ENCODE data around the gene USP49. TPM values are rescaled to one million over a fixed set of nuclear protein-coding genes. Genes with fewer than 3 reads are reported as not detected.

USP49 gene
- total and polyA plus RNA-seq, 8 donors, result 0.98 to 2.4 (median 1.5) TPM

GRCh38 chr6:41931792-41932191, 36.6 kb upstream of the USP49 start:
- Histone ChIP-seq H3K4me3 (no peak overlapping the region), H3K9me3 (no peaks in the 10 kb centered on the region), H3K27ac (no peak overlapping the region), H3K4me1 (peaks cover 0 to 4% (median 0%) of the 10 kb centered on the region in 3 donors), H3K27me3 (no peaks in the 10 kb centered on the region), H3K36me3 (peaks cover 4 to 52% (median 19%) of the 10 kb centered on the region in 3 donors)
- TF ChIP-seq CTCF (IDR thresholded peaks at IDR 0.05), result no peak
- ATAC-seq, result no peak
- DNase-seq, result no peak
- WGBS, 2 donors, result 66 to 72% methylated on average over 2 of the region's 2 CpGs
- FAIRE-seq, result no peak
- intact Hi-C loops (cut with DNase I), result loop anchor here in 2 of 3 donors (10.0 kb wide), 3 partner anchors 77 to 147 kb away; partner anchors contain the start of genes PRICKLE4 (in 1 of the 2) and TOMM6 (in 1 of the 2)

- TF ChIP-seq CTCF (IDR thresholded peaks at IDR 0.05), result no peak
- Histone ChIP-seq H3K27ac (no peak overlapping the region), H3K27me3 (no peaks in the 10 kb centered on the region), H3K4me1 (no peaks in the 10 kb centered on the region), H3K36me3 (peaks cover 4 to 46% (median 19%) of the 10 kb centered on the region in 3 donors), H3K9me3 (no peaks in the 10 kb centered on the region), H3K4me3 (no peak overlapping the region)
- FAIRE-seq, result no peak
- no peak for DNase-seq
- no peak for ATAC-seq
- intact Hi-C loops (cut with DNase I), result loop anchor here in 2 of 3 donors (10.0 kb wide), 3 partner anchors 75 to 145 kb away; partner anchors contain the start of genes PRICKLE4 (in 1 of the 2) and TOMM6 (in 1 of the 2)
- 84 to 96% methylated on average over 6 of the region's 6 CpGs for WGBS, 2 donors
Measured at GRCh38 chr6:41929924-41930323, 34.7 kb upstream of the USP49 start.

GRCh38 chr6:41927253-41927652, 32.1 kb upstream of the USP49 start:
- Histone ChIP-seq H3K4me3 (no peak overlapping the region), H3K27ac (no peak overlapping the region), H3K36me3 (peaks cover 4 to 22% (median 19%) of the 10 kb centered on the region in 3 donors), H3K27me3 (no peaks in the 10 kb centered on the region), H3K9me3 (no peaks in the 10 kb centered on the region), H3K4me1 (peaks cover 3 to 11% (median 8%) of the 10 kb centered on the region in 3 donors)
- WGBS, 2 donors, result 87 to 92% methylated on average over 6 of the region's 6 CpGs
- intact Hi-C loops (cut with DNase I), result no loop called here
- FAIRE-seq (no peak), ATAC-seq (no peak), DNase-seq (no peak)
- TF ChIP-seq CTCF (IDR thresholded peaks at IDR 0.05), result no peak

GRCh38 chr6:41922154-41922553, 27.0 kb upstream of the USP49 start:
- Histone ChIP-seq H3K9me3 (no peaks in the 10 kb centered on the region), H3K4me3 (peak overlapping the region; percentile 67 to 82 (median 75)), H3K27me3 (no peaks in the 10 kb centered on the region), H3K4me1 (peaks cover 12 to 22% (median 19%) of the 10 kb centered on the region in 3 donors), H3K36me3 (no peaks in the 10 kb centered on the region), H3K27ac (no peak overlapping the region)
- FAIRE-seq (no peak), DNase-seq (no peak), ATAC-seq (no peak)
- TF ChIP-seq CTCF (IDR thresholded peaks at IDR 0.05), result no peak
- intact Hi-C loops (cut with DNase I), result no loop called here
- 4 to 8% methylated on average over 7 of the region's 7 CpGs for WGBS, 2 donors

- ATAC-seq (peak in 3 of 4 donors; percentile 22 to 32 (median 25)), DNase-seq (no peak), FAIRE-seq (no peak)
- no peak for TF ChIP-seq CTCF (IDR thresholded peaks at IDR 0.05)
- intact Hi-C loops (cut with DNase I), result no loop called here
- Histone ChIP-seq H3K27me3 (no peaks in the 10 kb centered on the region), H3K4me1 (peaks cover 12 to 22% (median 19%) of the 10 kb centered on the region in 3 donors), H3K9me3 (no peaks in the 10 kb centered on the region), H3K27ac (peak overlapping the region in 3 of 4 donors; percentile 95 to 99 (median 98)), H3K4me3 (peak overlapping the region; percentile 67 to 82 (median 75)), H3K36me3 (no peaks in the 10 kb centered on the region)
- 0 to 2% methylated on average over 19 to 20 of the region's 20 CpGs for WGBS, 2 donors
Measured at GRCh38 chr6:41921712-41921998, 26.5 kb upstream of the USP49 start.

Data from pancreas (tissue), 10 donors.